IMR-90 (cell line): ENCODE measurements around the gene CHMP4B.

Source experiments
- CEBPB ChIP-seq: IDR thresholded peaks from 2 replicates; pipeline ENCODE4 v1.6.1; 2012; ENCODE audit warnings: low read depth, low read length, improper control_type of control experiment
- CHD1 ChIP-seq: IDR thresholded peaks from 2 replicates; pipeline ENCODE4 v1.6.1; 2012; ENCODE audit warnings: low read depth, low read length, improper control_type of control experiment
- FOS ChIP-seq: fragments of 150-350 bp; IDR thresholded peaks from 2 replicates; pipeline ENCODE4 v1.6.1; 2016; ENCODE audit warnings: low read depth, low read length
- MXI1 ChIP-seq: IDR thresholded peaks from 2 replicates; pipeline ENCODE4 v1.6.1; 2012; ENCODE audit warnings: low read depth, mild to moderate bottlenecking, low read length, moderate library complexity, borderline replicate concordance
- NFE2L2 ChIP-seq: fragments of 150-350 bp; IDR thresholded peaks from 2 replicates; pipeline ENCODE4 v1.6.1; 2016; ENCODE audit warnings: low read depth, mild to moderate bottlenecking, low read length
- POLR2A ChIP-seq: IDR thresholded peaks from 2 replicates; pipeline ENCODE4 v1.6.1; 2012; ENCODE audit warnings: mild to moderate bottlenecking, low read depth, low read length
- RAD21 ChIP-seq: IDR thresholded peaks from 2 replicates; pipeline ENCODE4 v1.6.1; 2012; ENCODE audit warnings: low read length, improper control_type of control experiment
- RFX5 ChIP-seq: IDR thresholded peaks from 2 replicates; pipeline ENCODE4 v1.8.0; 2012; ENCODE audit warnings: low read depth, mild to moderate bottlenecking, low read length, moderate library complexity
- TF ChIP-seq, protein P1 (sequence below): fragments of 150-350 bp; IDR thresholded peaks from 2 replicates; pipeline ENCODE4 v1.6.1; 2016; ENCODE audit warnings: low read depth, mild to moderate bottlenecking, low read length, moderate library complexity, borderline replicate concordance
- TF ChIP-seq, protein P2 (sequence below): conservative IDR thresholded peaks from 2 replicates; pipeline ENCODE4 v1.5.1; 2012; ENCODE audit warnings: mild to moderate bottlenecking, low read depth, low read length, improper control_type of control experiment

DNA sequence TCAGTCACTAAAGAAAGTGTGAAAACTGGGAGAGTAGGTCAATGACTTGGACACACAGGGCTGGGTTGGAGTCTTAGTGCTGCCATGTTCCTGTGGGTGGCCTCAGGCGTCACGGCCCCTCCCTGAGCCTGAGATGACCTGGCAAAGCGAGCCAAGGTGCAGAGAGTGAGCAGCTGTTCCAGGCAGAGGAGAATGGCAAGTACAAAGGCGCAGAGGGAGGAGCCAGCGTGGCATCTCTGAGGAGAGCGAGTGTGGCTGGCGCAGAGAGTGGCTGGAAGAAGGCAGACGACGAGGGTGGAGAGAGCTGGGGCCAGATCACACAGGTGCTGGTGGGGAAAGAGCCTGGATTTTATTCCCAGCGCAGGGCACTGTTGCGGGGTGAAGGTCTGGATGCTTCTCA, 20.6 kb upstream of the CHMP4B start:
- TF ChIP-seq POLR2A (no peak), MXI1 (no peak), RAD21 (no peak), NFE2L2 (no peak), CEBPB (no peak), FOS (no peak), CHD1 (no peak), RFX5 (no peak)
- TF ChIP-seq, protein P1, sequence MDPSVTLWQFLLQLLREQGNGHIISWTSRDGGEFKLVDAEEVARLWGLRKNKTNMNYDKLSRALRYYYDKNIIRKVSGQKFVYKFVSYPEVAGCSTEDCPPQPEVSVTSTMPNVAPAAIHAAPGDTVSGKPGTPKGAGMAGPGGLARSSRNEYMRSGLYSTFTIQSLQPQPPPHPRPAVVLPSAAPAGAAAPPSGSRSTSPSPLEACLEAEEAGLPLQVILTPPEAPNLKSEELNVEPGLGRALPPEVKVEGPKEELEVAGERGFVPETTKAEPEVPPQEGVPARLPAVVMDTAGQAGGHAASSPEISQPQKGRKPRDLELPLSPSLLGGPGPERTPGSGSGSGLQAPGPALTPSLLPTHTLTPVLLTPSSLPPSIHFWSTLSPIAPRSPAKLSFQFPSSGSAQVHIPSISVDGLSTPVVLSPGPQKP, result no peak
- TF ChIP-seq, protein P2, sequence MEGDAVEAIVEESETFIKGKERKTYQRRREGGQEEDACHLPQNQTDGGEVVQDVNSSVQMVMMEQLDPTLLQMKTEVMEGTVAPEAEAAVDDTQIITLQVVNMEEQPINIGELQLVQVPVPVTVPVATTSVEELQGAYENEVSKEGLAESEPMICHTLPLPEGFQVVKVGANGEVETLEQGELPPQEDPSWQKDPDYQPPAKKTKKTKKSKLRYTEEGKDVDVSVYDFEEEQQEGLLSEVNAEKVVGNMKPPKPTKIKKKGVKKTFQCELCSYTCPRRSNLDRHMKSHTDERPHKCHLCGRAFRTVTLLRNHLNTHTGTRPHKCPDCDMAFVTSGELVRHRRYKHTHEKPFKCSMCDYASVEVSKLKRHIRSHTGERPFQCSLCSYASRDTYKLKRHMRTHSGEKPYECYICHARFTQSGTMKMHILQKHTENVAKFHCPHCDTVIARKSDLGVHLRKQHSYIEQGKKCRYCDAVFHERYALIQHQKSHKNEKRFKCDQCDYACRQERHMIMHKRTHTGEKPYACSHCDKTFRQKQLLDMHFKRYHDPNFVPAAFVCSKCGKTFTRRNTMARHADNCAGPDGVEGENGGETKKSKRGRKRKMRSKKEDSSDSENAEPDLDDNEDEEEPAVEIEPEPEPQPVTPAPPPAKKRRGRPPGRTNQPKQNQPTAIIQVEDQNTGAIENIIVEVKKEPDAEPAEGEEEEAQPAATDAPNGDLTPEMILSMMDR, result no peak
